Glomerular endothelial cell (primary cell): ENCODE measurements around the gene TAC3. TPM values are rescaled to one million over a fixed set of nuclear protein-coding genes. Genes with fewer than 3 reads are reported as not detected.

Experiments
- total RNA-seq: library from RNA; depleted of rRNA; stranded (reverse); fragments of >200 nt; gene quantifications from 2 replicates; pipeline ENCODE4 v1.2.3, GENCODE V29; 2015

Gene TAC3
- total RNA-seq, 1 donor from 2014 or later: not detected

Other genes with a start within 250 kb of the TAC3 start
- gene SDR9C7, start 82.1 kb downstream of the TAC3 start, total RNA-seq: not detected in 2 replicates
- 0.05 TPM in 1 of 2 replicates, not detected in the other for gene RDH16, start 58.9 kb downstream of the TAC3 start, total RNA-seq
- 5.3 and 8.0 TPM in 2 replicates for gene ZBTB39, start 10.0 kb downstream of the TAC3 start, total RNA-seq
- not detected in 2 replicates for gene MYO1A, start 33.6 kb upstream of the TAC3 start, total RNA-seq
- gene NEMP1, start 62.3 kb upstream of the TAC3 start, total RNA-seq: 7.9 and 8.0 TPM in 2 replicates
- gene NAB2, start 72.6 kb upstream of the TAC3 start, total RNA-seq: 16.4 and 17.2 TPM in 2 replicates
- gene STAT6, start 94.8 kb upstream of the TAC3 start, total RNA-seq: 91.2 and 108 TPM in 2 replicates
- gene LRP1, start 112.0 kb upstream of the TAC3 start, total RNA-seq: 12.4 and 21.4 TPM in 2 replicates
- gene LRP1-AS, start 131.1 kb upstream of the TAC3 start, total RNA-seq: not detected in 2 replicates
- gene NXPH4, start 200.3 kb upstream of the TAC3 start, total RNA-seq: 0.05 and 2.5 TPM in 2 replicates
- gene SHMT2, start 213.2 kb upstream of the TAC3 start, total RNA-seq: 64.0 and 92.2 TPM in 2 replicates
- gene STAC3, start 234.7 kb upstream of the TAC3 start, total RNA-seq: 0.18 and 0.58 TPM in 2 replicates